C4-2B (cell line): ENCODE measurements around the gene ARL15.

Source experiments
- H3K27ac ChIP-seq: fragments of 450-650 bp; 2 replicates; pipeline ENCODE4 v1.5.1; 2017
- CTCF ChIP-seq: fragments of 450-650 bp; conservative IDR thresholded peaks from 2 replicates; pipeline ENCODE4 v1.5.1; 2017; ENCODE audit warnings: mild to moderate bottlenecking
- ZFX ChIP-seq: fragments of 450-650 bp; IDR thresholded peaks from 2 replicates; pipeline ENCODE4 v1.6.1; 2017

ARL15 gene

GRCh38 chr5:54243483-54244080 is 66.8 kb downstream of the ARL15 start:
- H3K27ac ChIP-seq = no peak overlapping the region
- TF ChIP-seq CTCF (peak; percentile 82), ZFX (no peak)

- no peak for TF ChIP-seq CTCF
- TF ChIP-seq ZFX = no peak
- H3K27ac ChIP-seq = no peak overlapping the region
Observed at GRCh38 chr5:54242297-54242696, 68.1 kb downstream of the ARL15 start.

GRCh38 chr5:54234304-54234933 is 76.0 kb downstream of the ARL15 start:
- no peak overlapping the region for H3K27ac ChIP-seq
- TF ChIP-seq ZFX = no peak
- TF ChIP-seq CTCF = peak; percentile 71

GRCh38 chr5:54230936-54231685 is 79.3 kb downstream of the ARL15 start:
- no peak for TF ChIP-seq ZFX
- TF ChIP-seq CTCF = no peak
- no peak overlapping the region for H3K27ac ChIP-seq

GRCh38 chr5:54229041-54229780 is 81.2 kb downstream of the ARL15 start:
- peak; percentile 96 for TF ChIP-seq CTCF
- no peak for TF ChIP-seq ZFX
- H3K27ac ChIP-seq = no peak overlapping the region

- H3K27ac ChIP-seq = no peak overlapping the region
- TF ChIP-seq CTCF (no peak), ZFX (no peak)
Observed at GRCh38 chr5:54227759-54228158, 82.6 kb downstream of the ARL15 start.
